CD14-positive monocyte (primary cell): Measurements from ENCODE around the gene PPP2R2C. TPM values are rescaled to one million over a fixed set of nuclear protein-coding genes. Genes with fewer than 3 reads are reported as not detected.

Experiments
- DNase-seq, 3 donors: peaks; one replicate each; pipeline ENCODE4 v3.0.0-alpha.2; 2011 to 2022
- H2AFZ ChIP-seq: 2 replicates; pipeline ENCODE4 v1.6.0; 2012; ENCODE audit warnings: mild to moderate bottlenecking, low read depth, low read length, inconsistent platforms; ENCODE audit not compliant: insufficient read depth, poor library complexity, severe bottlenecking
- H3K27ac ChIP-seq, 2 donors: 1 replicate in 1 of 2; 2 replicates in 1 of 2; pipeline ENCODE4 v1.5.1; 2012 to 2013; ENCODE audit warnings: low read length in 2 of 2, control low read depth in 1 of 2, inconsistent platforms in 1 of 2, low read depth in 1 of 2, mild to moderate bottlenecking in 1 of 2
- H3K27me3 ChIP-seq, 2 donors: one replicate each; pipeline versions ENCODE4 v1.6.0 to v1.6.1; 2011 to 2013; ENCODE audit warnings: low read length in 2 of 2; ENCODE audit not compliant: control insufficient read depth in 2 of 2, insufficient read depth in 2 of 2
- H3K36me3 ChIP-seq, 2 donors: replicated peaks in 1 of 2; 1 replicate in 1 of 2; 2 replicates in 1 of 2; pipeline versions ENCODE4 v1.5.1 to v1.6.1; 2012 to 2013; ENCODE audit warnings: low read length in 2 of 2, control low read depth in 1 of 2, inconsistent platforms in 1 of 2, mild to moderate bottlenecking in 1 of 2; ENCODE audit not compliant: insufficient read depth in 2 of 2, control insufficient read depth in 1 of 2
- H3K4me1 ChIP-seq, 2 donors: 1 replicate in 1 of 2; 2 replicates in 1 of 2; pipeline versions ENCODE4 v1.5.1 to v1.6.1; 2012 to 2013; ENCODE audit warnings: low read length in 2 of 2, control low read depth in 1 of 2, inconsistent platforms in 1 of 2, mild to moderate bottlenecking in 1 of 2, moderate library complexity in 1 of 2; ENCODE audit not compliant: insufficient read depth in 2 of 2, control insufficient read depth in 1 of 2
- H3K4me2 ChIP-seq: replicated peaks from 2 replicates; pipeline ENCODE3; 2012; ENCODE audit warnings: low read length, moderate library complexity, mild to moderate bottlenecking; ENCODE audit not compliant: poor library complexity, severe bottlenecking; ENCODE audit errors: extremely low read depth
- H3K4me3 ChIP-seq, 3 experiments: fragments of 200-600 bp in 1 of 3; sonication (generic) in 1 of 3; replicated peaks in 1 of 3; 1 replicate in 2 of 3; 2 replicates in 1 of 3; pipeline ENCODE4 v1.5.1; 2011 to 2013; ENCODE audit warnings: low read length in 3 of 3, mild to moderate bottlenecking in 3 of 3, control low read depth in 2 of 3, low read depth in 2 of 3, inconsistent platforms in 1 of 3, moderate library complexity in 1 of 3
- H3K79me2 ChIP-seq: 2 replicates; pipeline ENCODE4 v1.6.0; 2012; ENCODE audit warnings: mild to moderate bottlenecking, control low read depth, inconsistent platforms, low read length, moderate library complexity; ENCODE audit not compliant: insufficient read depth
- H3K9ac ChIP-seq: 2 replicates; pipeline ENCODE4 v1.6.0; 2017; ENCODE audit warnings: low read length, mild to moderate bottlenecking; ENCODE audit not compliant: insufficient read depth, poor library complexity, severe bottlenecking
- H3K9me3 ChIP-seq, 2 donors: replicated peaks in 1 of 2; 1 replicate in 1 of 2; 2 replicates in 1 of 2; pipeline versions ENCODE4 v1.5.1 to v1.6.1; 2012 to 2013; ENCODE audit warnings: low read length in 2 of 2, control low read depth in 1 of 2; ENCODE audit not compliant: control insufficient read depth in 1 of 2, insufficient read depth in 1 of 2
- H4K20me1 ChIP-seq: 2 replicates; pipeline ENCODE4 v1.6.0; 2012; ENCODE audit warnings: mild to moderate bottlenecking, low read length, control low read depth, moderate library complexity; ENCODE audit not compliant: insufficient read depth
- H3K27ac Mint-ChIP-seq, 7 donors: one replicate each; pipeline ENCODE4 v1.8.0; 2020; ENCODE audit warnings: mild to moderate bottlenecking in 7 of 7, mixed read lengths in 7 of 7, moderate library complexity in 6 of 7, inconsistent platforms in 2 of 7
- H3K27me3 Mint-ChIP-seq, 3 donors: one replicate each; pipeline ENCODE4 v1.8.0; 2021 to 2022; ENCODE audit warnings: low read depth in 3 of 3, mild to moderate bottlenecking in 3 of 3, mixed read lengths in 3 of 3, moderate library complexity in 3 of 3, inconsistent platforms in 1 of 3
- H3K36me3 Mint-ChIP-seq, 2 donors: one replicate each; pipeline ENCODE4 v1.8.0; 2020; ENCODE audit warnings: mixed read lengths in 2 of 2, inconsistent platforms in 1 of 2, mild to moderate bottlenecking in 1 of 2
- H3K4me1 Mint-ChIP-seq: one replicate; pipeline ENCODE4 v1.8.0; 2020; ENCODE audit warnings: mild to moderate bottlenecking, mixed read lengths
- H3K4me3 Mint-ChIP-seq, 2 donors: one replicate each; pipeline ENCODE4 v1.8.0; 2020; ENCODE audit warnings: mild to moderate bottlenecking in 2 of 2, mixed read lengths in 2 of 2, moderate library complexity in 1 of 2
- H3K9me3 Mint-ChIP-seq, 7 donors: one replicate each; pipeline ENCODE4 v1.8.0; 2020 to 2022; ENCODE audit warnings: mixed read lengths in 7 of 7, mild to moderate bottlenecking in 6 of 7, moderate library complexity in 6 of 7, inconsistent platforms in 2 of 7
- CTCF ChIP-seq: fragments of 200-600 bp; IDR thresholded peaks from one replicate; pipeline ENCODE4 v1.8.0; 2022; ENCODE audit warnings: antibody characterized with exemption, mild to moderate bottlenecking
- WGBS: methylation state at CpG from one replicate; pipeline ENCODE4 v1.1.5; 2013; ENCODE audit warnings: missing lambda C conversion rate; ENCODE audit not compliant: insufficient coverage; 5-methylcytosine and 5-hydroxymethylcytosine counted together
- intact Hi-C, 2 donors: fragments of 100-400 bp; cut with micrococcal nuclease; formaldehyde crosslinking; loops; one replicate each; pipeline versions ENCODE4 v1.15.0 to v1.15.1; 2023
- polyA plus RNA-seq, 3 donors: library from polyadenylated mRNA; depleted of rRNA in 1 of 3; unstranded in 2 of 3; stranded (reverse) in 1 of 3; fragments of 300-500 nt in 2 of 3; fragments of >200 nt in 1 of 3; fragmentation: Illumina TruSeq in 2 of 3; gene quantifications; 1 replicate in 2 of 3; 2 replicates in 1 of 3; pipeline ENCODE4 v1.2.3, GENCODE V29; 2012 to 2021

Gene PPP2R2C
- polyA plus RNA-seq, 3 donors: not detected

- no peaks in the 10 kb centered on the region for H4K20me1 ChIP-seq
- Mint-ChIP-seq H3K4me3 (no peak overlapping the region), H3K27me3 (peaks cover 4 to 9% (median 7%) of the 10 kb centered on the region in 3 donors), H3K27ac (no peak overlapping the region), H3K4me1 (no peaks in the 10 kb centered on the region), H3K9me3 (peaks cover 0 to 2% (median under 1%) of the 10 kb centered on the region in 7 donors), H3K36me3 (no peaks in the 10 kb centered on the region)
- intact Hi-C loops: no loop called here
- whole genome bisulfite sequencing: 58% methylated on average over 11 of the region's 15 CpGs
- H3K27ac ChIP-seq: no peak overlapping the region
- no peak overlapping the region for H3K4me3 ChIP-seq
- H3K36me3 ChIP-seq: no peaks in the 10 kb centered on the region
- no peak for DNase-seq
- H3K79me2 ChIP-seq: no peaks in the 10 kb centered on the region
- no peak for TF ChIP-seq CTCF
- H3K27me3 ChIP-seq: no peaks in the 10 kb centered on the region
- no peaks in the 10 kb centered on the region for H3K4me1 ChIP-seq
- no peak overlapping the region for H3K9ac ChIP-seq
- no peak overlapping the region for H3K4me2 ChIP-seq
- no peak overlapping the region for H2AFZ ChIP-seq
- no peaks in the 10 kb centered on the region for H3K9me3 ChIP-seq
Measured at GRCh38 chr4:6354119-6354518, 118.3 kb downstream of the PPP2R2C start.

- H3K4me3 Mint-ChIP-seq: no peak overlapping the region
Measured at GRCh38 chr4:6352031-6352692, 120.3 kb downstream of the PPP2R2C start.

More at GRCh38 chr4:6352031-6352692, 120.3 kb downstream of the PPP2R2C start:
- DNase-seq: no peak
- TF ChIP-seq CTCF: no peak
- Histone ChIP-seq H3K27ac (no peak overlapping the region), H3K79me2 (no peaks in the 10 kb centered on the region), H4K20me1 (no peaks in the 10 kb centered on the region), H3K27me3 (no peaks in the 10 kb centered on the region), H3K9ac (no peak overlapping the region), H3K4me2 (no peak overlapping the region), H3K36me3 (no peaks in the 10 kb centered on the region), H2AFZ (no peak overlapping the region), H3K4me3 (no peak overlapping the region), H3K4me1 (no peaks in the 10 kb centered on the region), H3K9me3 (no peaks in the 10 kb centered on the region)
- Mint-ChIP-seq H3K27me3 (peaks cover 5 to 15% (median 5%) of the 10 kb centered on the region in 3 donors), H3K27ac (no peak overlapping the region), H3K36me3 (no peaks in the 10 kb centered on the region), H3K9me3 (peaks cover 0 to 2% (median 0%) of the 10 kb centered on the region in 7 donors), H3K4me1 (no peaks in the 10 kb centered on the region)
- 85% methylated on average over 12 of the region's 13 CpGs for WGBS
- intact Hi-C loops: no loop called here
